ENCODE data around the gene ATF4.

GRCh38 chr22:39512026-39512425 lies 8.3 kb upstream of the ATF4 start:
- TF ChIP-seq CTCF (IDR thresholded peaks at IDR 0.05) (no peak), EP300 (IDR thresholded peaks at IDR 0.05) (no peak), POLR2A (IDR thresholded peaks at IDR 0.05) (no peak)

All from suprapubic skin (tissue), 3 donors.